WTC11 (cell line): ENCODE results near the gene INO80B. TPM values are rescaled to one million over a fixed set of nuclear protein-coding genes. Genes with fewer than 3 reads are reported as not detected.

Experiments used
- ATAC-seq: fragments of 200-7000 bp; cut with Tn5 transposase; 2 replicates; pipeline ENCODE4 v1.10.0; 2021; ENCODE audit warnings: mild to moderate bottlenecking, moderate library complexity
- CTCF ChIA-PET: fragments of 300-600 bp; sonication (Branson Sonifier 250); formaldehyde crosslinking; loops from one replicate; lab custom pipeline; 2021; ENCODE audit warnings: antibody characterized with exemption; lab: Charles Lee
- POLR2A ChIA-PET: fragments of 350-600 bp; sonication (Branson Sonifier 250); formaldehyde crosslinking; loops from one replicate; lab custom pipeline; 2021; ENCODE audit warnings: antibody characterized with exemption; lab: Charles Lee
- DNase-seq: peaks from one replicate; pipeline ENCODE4 v3.0.0; 2021; ENCODE audit warnings: low spot score
- H3K27ac Mint-ChIP-seq: 2 replicates; pipeline ENCODE4 v1.8.0; 2021; ENCODE audit warnings: mixed read lengths
- H3K27me3 Mint-ChIP-seq: 2 replicates; pipeline ENCODE4 v1.8.0; 2021; ENCODE audit warnings: low read depth, mild to moderate bottlenecking, moderate library complexity, mixed read lengths
- H3K36me3 Mint-ChIP-seq: 2 replicates; pipeline ENCODE4 v1.8.0; 2021; ENCODE audit warnings: mixed read lengths
- H3K4me1 Mint-ChIP-seq: 2 replicates; pipeline ENCODE4 v1.8.0; 2022; ENCODE audit warnings: mixed read lengths
- H3K4me3 Mint-ChIP-seq: 2 replicates; pipeline ENCODE4 v1.8.0; 2021; ENCODE audit warnings: mild to moderate bottlenecking, moderate library complexity, mixed read lengths
- H3K9me3 Mint-ChIP-seq: 2 replicates; pipeline ENCODE4 v1.8.0; 2021; ENCODE audit warnings: mixed read lengths
- CREB1 ChIP-seq: sonication (generic); formaldehyde crosslinking; IDR thresholded peaks from 2 replicates; pipeline ENCODE4 v1.8.0; 2023; ENCODE audit warnings: mild to moderate bottlenecking, missing genetic modification reagents
- EMX1 ChIP-seq: fragments of 250-450 bp; sonication (Bioruptor Pico); IDR thresholded peaks from 2 replicates; pipeline ENCODE4 v1.8.0; 2021; ENCODE audit warnings: mild to moderate bottlenecking
- FOXJ3 ChIP-seq: sonication (generic); formaldehyde crosslinking; IDR thresholded peaks from 2 replicates; pipeline ENCODE4 v1.9.0; 2021; ENCODE audit warnings: missing genetic modification reagents, mild to moderate bottlenecking, borderline replicate concordance
- FOXK1 ChIP-seq: sonication (generic); formaldehyde crosslinking; IDR thresholded peaks from 2 replicates; pipeline ENCODE4 v1.8.0; 2022; ENCODE audit warnings: mild to moderate bottlenecking, moderate library complexity, missing genetic modification reagents
- FOXP1 ChIP-seq: sonication (generic); formaldehyde crosslinking; IDR thresholded peaks from 2 replicates; pipeline ENCODE4 v1.8.0; 2022; ENCODE audit warnings: missing genetic modification reagents, mild to moderate bottlenecking, moderate library complexity, borderline replicate concordance
- GABPB1 ChIP-seq: sonication (generic); formaldehyde crosslinking; IDR thresholded peaks from 2 replicates; pipeline ENCODE4 v1.8.1; 2023; ENCODE audit warnings: mild to moderate bottlenecking, missing genetic modification reagents
- GRHL2 ChIP-seq: fragments of 250-450 bp; sonication (Bioruptor Pico); IDR thresholded peaks from 2 replicates; pipeline ENCODE4 v1.8.0; 2022; ENCODE audit warnings: mild to moderate bottlenecking, moderate library complexity; ENCODE audit not compliant: insufficient replicate concordance, severe bottlenecking
- IRF2 ChIP-seq: sonication (generic); formaldehyde crosslinking; IDR thresholded peaks from 2 replicates; pipeline ENCODE4 v1.8.0; 2022; ENCODE audit warnings: low read depth, missing genetic modification reagents, borderline replicate concordance
- JUN ChIP-seq: sonication (generic); formaldehyde crosslinking; IDR thresholded peaks from 2 replicates; pipeline ENCODE4 v1.8.0; 2023; ENCODE audit warnings: mild to moderate bottlenecking, missing genetic modification reagents
- KAT7 ChIP-seq: sonication (generic); formaldehyde crosslinking; IDR thresholded peaks from 2 replicates; pipeline ENCODE4 v1.8.1; 2023; ENCODE audit warnings: missing genetic modification reagents, mild to moderate bottlenecking, borderline replicate concordance
- MXD4 ChIP-seq: fragments of 250-450 bp; sonication (Bioruptor Pico); IDR thresholded peaks from 2 replicates; pipeline ENCODE4 v1.8.0; 2021; ENCODE audit warnings: mild to moderate bottlenecking, moderate library complexity, borderline replicate concordance
- NFATC4 ChIP-seq: fragments of 250-450 bp; sonication (Bioruptor Pico); IDR thresholded peaks from 2 replicates; pipeline ENCODE4 v1.9.0; 2021; ENCODE audit warnings: mild to moderate bottlenecking
- NFYB ChIP-seq: sonication (generic); formaldehyde crosslinking; conservative IDR thresholded peaks from 2 replicates; pipeline ENCODE4 v1.8.0; 2022; ENCODE audit warnings: low read depth, missing genetic modification reagents
- NR1H2 ChIP-seq: sonication (generic); formaldehyde crosslinking; IDR thresholded peaks from 2 replicates; pipeline ENCODE4 v1.9.0; 2021; ENCODE audit warnings: mild to moderate bottlenecking, moderate library complexity, missing genetic modification reagents
- NR2C2 ChIP-seq: sonication (generic); formaldehyde crosslinking; IDR thresholded peaks from 2 replicates; pipeline ENCODE4 v1.8.0; 2022; ENCODE audit warnings: mild to moderate bottlenecking, missing genetic modification reagents
- SMAD3 ChIP-seq: sonication (generic); formaldehyde crosslinking; IDR thresholded peaks from 2 replicates; pipeline ENCODE4 v1.8.0; 2022; ENCODE audit warnings: missing genetic modification reagents, mild to moderate bottlenecking, borderline replicate concordance
- SP1 ChIP-seq: sonication (generic); formaldehyde crosslinking; conservative IDR thresholded peaks from 2 replicates; pipeline ENCODE4 v1.8.1; 2022; ENCODE audit warnings: missing genetic modification reagents
- ZBTB21 ChIP-seq: sonication (generic); formaldehyde crosslinking; IDR thresholded peaks from 2 replicates; pipeline ENCODE4 v1.8.1; 2023; ENCODE audit warnings: mild to moderate bottlenecking, missing genetic modification reagents, borderline replicate concordance
- total RNA-seq: library from RNA; stranded (reverse); gene quantifications from 3 replicates; pipeline ENCODE4 v1.2.3, GENCODE V29; 2021
- TF ChIP-seq, protein P1 (sequence below): sonication (generic); formaldehyde crosslinking; IDR thresholded peaks from 2 replicates; pipeline ENCODE4 v1.8.1; 2023; ENCODE audit warnings: mild to moderate bottlenecking, missing genetic modification reagents, moderate library complexity
- TF ChIP-seq, protein P2 (sequence below): fragments of 250-450 bp; sonication (Bioruptor Pico); IDR thresholded peaks from 2 replicates; pipeline ENCODE4 v1.9.0; 2021; ENCODE audit warnings: mild to moderate bottlenecking
- TF ChIP-seq, protein P3 (sequence below): sonication (generic); formaldehyde crosslinking; IDR thresholded peaks from 2 replicates; pipeline ENCODE4 v1.8.0; 2022; ENCODE audit warnings: mild to moderate bottlenecking, missing genetic modification reagents
- TF ChIP-seq, protein P4 (sequence below): sonication (generic); formaldehyde crosslinking; IDR thresholded peaks from 2 replicates; pipeline ENCODE4 v1.8.0; 2023; ENCODE audit warnings: mild to moderate bottlenecking, missing genetic modification reagents
- TF ChIP-seq, protein P5 (sequence below): fragments of 250-450 bp; sonication (Bioruptor Pico); IDR thresholded peaks from 2 replicates; pipeline ENCODE4 v1.9.0; 2021; ENCODE audit warnings: mild to moderate bottlenecking
- TF ChIP-seq, protein P6 (sequence below): fragments of 250-450 bp; sonication (Bioruptor Pico); IDR thresholded peaks from 2 replicates; pipeline ENCODE4 v1.9.0; 2021; ENCODE audit warnings: moderate library complexity, mild to moderate bottlenecking, inconsistent platforms, borderline replicate concordance
- TF ChIP-seq, protein P7 (sequence below): sonication (generic); formaldehyde crosslinking; IDR thresholded peaks from 2 replicates; pipeline ENCODE4 v1.8.1; 2022; ENCODE audit warnings: low read depth, missing genetic modification reagents, borderline replicate concordance

The INO80B gene
- total RNA-seq, 1 experiment from 2014 or later = 20.2 TPM

DNA sequence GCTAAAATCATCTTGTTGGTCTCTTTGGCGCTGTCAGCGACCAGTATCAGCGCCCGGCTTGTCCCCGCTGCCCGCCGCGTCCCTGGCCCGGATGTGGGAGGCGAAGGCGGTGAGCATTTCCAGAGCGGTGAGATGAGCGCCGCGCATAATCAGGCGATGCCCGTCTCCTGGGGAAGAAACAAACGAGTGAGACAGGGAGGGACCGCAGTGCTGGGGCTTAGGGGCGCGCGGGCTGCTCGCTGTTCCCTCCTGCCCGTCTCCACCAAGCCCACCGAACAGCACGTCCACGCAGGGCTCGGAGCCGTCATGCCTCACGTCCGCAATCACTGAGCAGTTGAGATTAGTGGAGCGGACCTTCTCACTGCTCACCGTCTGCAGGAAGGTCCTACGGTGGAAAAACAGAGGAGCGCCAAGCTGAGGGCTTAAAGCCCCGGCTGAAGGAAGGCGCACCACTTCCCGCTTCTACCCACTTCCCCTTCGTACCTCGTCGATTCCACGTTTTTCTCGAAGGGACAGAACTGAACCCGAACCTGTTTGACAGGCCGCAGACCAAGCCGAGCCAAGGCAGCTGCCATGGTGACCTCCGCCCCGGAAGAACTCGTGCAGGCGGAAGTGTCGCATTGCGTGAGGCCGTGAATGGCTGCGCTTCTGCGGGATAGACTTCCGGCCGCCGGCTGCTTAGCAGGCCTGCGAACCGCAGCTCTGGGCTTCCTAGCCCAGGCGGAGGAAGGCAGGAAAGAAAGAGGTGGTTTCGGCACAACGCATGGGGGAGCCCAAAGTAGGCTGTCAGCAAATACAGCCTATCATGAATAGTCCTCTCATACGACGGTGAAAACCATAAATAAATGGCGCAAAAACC, 17.4 kb downstream of the INO80B start, which contains the start of gene MRPL53:
Gene MRPL53 (minus strand): TSS at position 595 of the 859 bp plus-strand sequence. CDS start 20 bp downstream, at position 575.
- H3K36me3 Mint-ChIP-seq = peaks cover 14% of the 10 kb centered on the region
- H3K4me3 Mint-ChIP-seq = peak within 1 kb of the TSS; percentile 96
- peak; percentile 94 for DNase-seq
- peaks cover 11% of the 10 kb centered on the region for H3K4me1 Mint-ChIP-seq
- CTCF ChIA-PET = interaction anchor here (1.0 to 2.7 kb wide), 6 partner anchors 10 to 137 kb away, joined by 3 to 23 read pairs (median 4); partner anchors contain the start of genes CCDC142, TTC31 and WBP1
- no peaks in the 10 kb centered on the region for H3K27me3 Mint-ChIP-seq
- POLR2A ChIA-PET = interaction anchor here (0.6 to 1.5 kb wide), 7 partner anchors 8 to 222 kb away, joined by 3 to 9 read pairs (median 4); partner anchors contain the start of genes AUP1, CCDC142, HTRA2 and WBP1
- peak within 1 kb of the TSS; percentile 99 for H3K27ac Mint-ChIP-seq
- H3K9me3 Mint-ChIP-seq = no peaks in the 10 kb centered on the region
- ATAC-seq = peak; percentile 88
- TF ChIP-seq, protein P1, sequence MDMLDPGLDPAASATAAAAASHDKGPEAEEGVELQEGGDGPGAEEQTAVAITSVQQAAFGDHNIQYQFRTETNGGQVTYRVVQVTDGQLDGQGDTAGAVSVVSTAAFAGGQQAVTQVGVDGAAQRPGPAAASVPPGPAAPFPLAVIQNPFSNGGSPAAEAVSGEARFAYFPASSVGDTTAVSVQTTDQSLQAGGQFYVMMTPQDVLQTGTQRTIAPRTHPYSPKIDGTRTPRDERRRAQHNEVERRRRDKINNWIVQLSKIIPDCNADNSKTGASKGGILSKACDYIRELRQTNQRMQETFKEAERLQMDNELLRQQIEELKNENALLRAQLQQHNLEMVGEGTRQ = no peak
- peak; percentile 96 for TF ChIP-seq GABPB1
- peak; percentile 100 for TF ChIP-seq NR2C2 (CRISPR knock-in tag)
- TF ChIP-seq FOXP1 (CRISPR knock-in tag) = peak; percentile 60; the same call in 1 of the 2 replicates
- no peak for TF ChIP-seq GRHL2 (CRISPR knock-in tag)
- TF ChIP-seq, protein P2, sequence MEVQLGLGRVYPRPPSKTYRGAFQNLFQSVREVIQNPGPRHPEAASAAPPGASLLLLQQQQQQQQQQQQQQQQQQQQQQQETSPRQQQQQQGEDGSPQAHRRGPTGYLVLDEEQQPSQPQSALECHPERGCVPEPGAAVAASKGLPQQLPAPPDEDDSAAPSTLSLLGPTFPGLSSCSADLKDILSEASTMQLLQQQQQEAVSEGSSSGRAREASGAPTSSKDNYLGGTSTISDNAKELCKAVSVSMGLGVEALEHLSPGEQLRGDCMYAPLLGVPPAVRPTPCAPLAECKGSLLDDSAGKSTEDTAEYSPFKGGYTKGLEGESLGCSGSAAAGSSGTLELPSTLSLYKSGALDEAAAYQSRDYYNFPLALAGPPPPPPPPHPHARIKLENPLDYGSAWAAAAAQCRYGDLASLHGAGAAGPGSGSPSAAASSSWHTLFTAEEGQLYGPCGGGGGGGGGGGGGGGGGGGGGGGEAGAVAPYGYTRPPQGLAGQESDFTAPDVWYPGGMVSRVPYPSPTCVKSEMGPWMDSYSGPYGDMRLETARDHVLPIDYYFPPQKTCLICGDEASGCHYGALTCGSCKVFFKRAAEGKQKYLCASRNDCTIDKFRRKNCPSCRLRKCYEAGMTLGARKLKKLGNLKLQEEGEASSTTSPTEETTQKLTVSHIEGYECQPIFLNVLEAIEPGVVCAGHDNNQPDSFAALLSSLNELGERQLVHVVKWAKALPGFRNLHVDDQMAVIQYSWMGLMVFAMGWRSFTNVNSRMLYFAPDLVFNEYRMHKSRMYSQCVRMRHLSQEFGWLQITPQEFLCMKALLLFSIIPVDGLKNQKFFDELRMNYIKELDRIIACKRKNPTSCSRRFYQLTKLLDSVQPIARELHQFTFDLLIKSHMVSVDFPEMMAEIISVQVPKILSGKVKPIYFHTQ (CRISPR knock-in tag) = no peak
- peak; percentile 91 for TF ChIP-seq ZBTB21 (CRISPR knock-in tag)
- TF ChIP-seq, protein P3, sequence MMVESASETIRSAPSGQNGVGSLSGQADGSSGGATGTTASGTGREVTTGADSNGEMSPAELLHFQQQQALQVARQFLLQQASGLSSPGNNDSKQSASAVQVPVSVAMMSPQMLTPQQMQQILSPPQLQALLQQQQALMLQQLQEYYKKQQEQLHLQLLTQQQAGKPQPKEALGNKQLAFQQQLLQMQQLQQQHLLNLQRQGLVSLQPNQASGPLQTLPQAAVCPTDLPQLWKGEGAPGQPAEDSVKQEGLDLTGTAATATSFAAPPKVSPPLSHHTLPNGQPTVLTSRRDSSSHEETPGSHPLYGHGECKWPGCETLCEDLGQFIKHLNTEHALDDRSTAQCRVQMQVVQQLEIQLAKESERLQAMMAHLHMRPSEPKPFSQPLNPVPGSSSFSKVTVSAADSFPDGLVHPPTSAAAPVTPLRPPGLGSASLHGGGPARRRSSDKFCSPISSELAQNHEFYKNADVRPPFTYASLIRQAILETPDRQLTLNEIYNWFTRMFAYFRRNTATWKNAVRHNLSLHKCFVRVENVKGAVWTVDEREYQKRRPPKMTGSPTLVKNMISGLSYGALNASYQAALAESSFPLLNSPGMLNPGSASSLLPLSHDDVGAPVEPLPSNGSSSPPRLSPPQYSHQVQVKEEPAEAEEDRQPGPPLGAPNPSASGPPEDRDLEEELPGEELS (CRISPR knock-in tag) = no peak
- peak; percentile 84; the same call in 1 of the 2 replicates for TF ChIP-seq FOXK1 (CRISPR knock-in tag)
- peak; percentile 41; the same call in 1 of the 2 replicates for TF ChIP-seq NFYB (CRISPR knock-in tag)
- TF ChIP-seq, protein P4, sequence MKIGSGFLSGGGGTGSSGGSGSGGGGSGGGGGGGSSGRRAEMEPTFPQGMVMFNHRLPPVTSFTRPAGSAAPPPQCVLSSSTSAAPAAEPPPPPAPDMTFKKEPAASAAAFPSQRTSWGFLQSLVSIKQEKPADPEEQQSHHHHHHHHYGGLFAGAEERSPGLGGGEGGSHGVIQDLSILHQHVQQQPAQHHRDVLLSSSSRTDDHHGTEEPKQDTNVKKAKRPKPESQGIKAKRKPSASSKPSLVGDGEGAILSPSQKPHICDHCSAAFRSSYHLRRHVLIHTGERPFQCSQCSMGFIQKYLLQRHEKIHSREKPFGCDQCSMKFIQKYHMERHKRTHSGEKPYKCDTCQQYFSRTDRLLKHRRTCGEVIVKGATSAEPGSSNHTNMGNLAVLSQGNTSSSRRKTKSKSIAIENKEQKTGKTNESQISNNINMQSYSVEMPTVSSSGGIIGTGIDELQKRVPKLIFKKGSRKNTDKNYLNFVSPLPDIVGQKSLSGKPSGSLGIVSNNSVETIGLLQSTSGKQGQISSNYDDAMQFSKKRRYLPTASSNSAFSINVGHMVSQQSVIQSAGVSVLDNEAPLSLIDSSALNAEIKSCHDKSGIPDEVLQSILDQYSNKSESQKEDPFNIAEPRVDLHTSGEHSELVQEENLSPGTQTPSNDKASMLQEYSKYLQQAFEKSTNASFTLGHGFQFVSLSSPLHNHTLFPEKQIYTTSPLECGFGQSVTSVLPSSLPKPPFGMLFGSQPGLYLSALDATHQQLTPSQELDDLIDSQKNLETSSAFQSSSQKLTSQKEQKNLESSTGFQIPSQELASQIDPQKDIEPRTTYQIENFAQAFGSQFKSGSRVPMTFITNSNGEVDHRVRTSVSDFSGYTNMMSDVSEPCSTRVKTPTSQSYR = 0 out of 2 replicates have a peak, but pooled peaks have one; percentile 70
- TF ChIP-seq, protein P5, sequence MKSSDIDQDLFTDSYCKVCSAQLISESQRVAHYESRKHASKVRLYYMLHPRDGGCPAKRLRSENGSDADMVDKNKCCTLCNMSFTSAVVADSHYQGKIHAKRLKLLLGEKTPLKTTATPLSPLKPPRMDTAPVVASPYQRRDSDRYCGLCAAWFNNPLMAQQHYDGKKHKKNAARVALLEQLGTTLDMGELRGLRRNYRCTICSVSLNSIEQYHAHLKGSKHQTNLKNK (CRISPR knock-in tag) = peak; percentile 87
- no peak for TF ChIP-seq MXD4 (CRISPR knock-in tag)
- peak; percentile 71; the same call in 1 of the 2 replicates for TF ChIP-seq SP1 (CRISPR knock-in tag)
- peak; percentile 63; the same call in 1 of the 2 replicates for TF ChIP-seq NFATC4 (CRISPR knock-in tag)
- peak; percentile 94 for TF ChIP-seq SMAD3 (CRISPR knock-in tag)
- TF ChIP-seq CREB1 (CRISPR knock-in tag) = peak; percentile 80
- no peak for TF ChIP-seq FOXJ3 (CRISPR knock-in tag)
- 0 out of 2 replicates have a peak, but pooled peaks have one; percentile 39 for TF ChIP-seq NR1H2 (CRISPR knock-in tag)
- TF ChIP-seq IRF2 (CRISPR knock-in tag) = no peak
- TF ChIP-seq, protein P6, sequence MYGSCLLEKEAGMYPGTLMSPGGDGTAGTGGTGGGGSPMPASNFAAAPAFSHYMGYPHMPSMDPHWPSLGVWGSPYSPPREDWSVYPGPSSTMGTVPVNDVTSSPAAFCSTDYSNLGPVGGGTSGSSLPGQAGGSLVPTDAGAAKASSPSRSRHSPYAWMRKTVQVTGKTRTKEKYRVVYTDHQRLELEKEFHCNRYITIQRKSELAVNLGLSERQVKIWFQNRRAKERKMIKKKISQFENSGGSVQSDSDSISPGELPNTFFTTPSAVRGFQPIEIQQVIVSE = no peak
- TF ChIP-seq, protein P7, sequence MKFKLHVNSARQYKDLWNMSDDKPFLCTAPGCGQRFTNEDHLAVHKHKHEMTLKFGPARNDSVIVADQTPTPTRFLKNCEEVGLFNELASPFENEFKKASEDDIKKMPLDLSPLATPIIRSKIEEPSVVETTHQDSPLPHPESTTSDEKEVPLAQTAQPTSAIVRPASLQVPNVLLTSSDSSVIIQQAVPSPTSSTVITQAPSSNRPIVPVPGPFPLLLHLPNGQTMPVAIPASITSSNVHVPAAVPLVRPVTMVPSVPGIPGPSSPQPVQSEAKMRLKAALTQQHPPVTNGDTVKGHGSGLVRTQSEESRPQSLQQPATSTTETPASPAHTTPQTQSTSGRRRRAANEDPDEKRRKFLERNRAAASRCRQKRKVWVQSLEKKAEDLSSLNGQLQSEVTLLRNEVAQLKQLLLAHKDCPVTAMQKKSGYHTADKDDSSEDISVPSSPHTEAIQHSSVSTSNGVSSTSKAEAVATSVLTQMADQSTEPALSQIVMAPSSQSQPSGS = no peak
- no peak for TF ChIP-seq EMX1 (CRISPR knock-in tag)
- peak; percentile 92; the same call in 1 of the 2 replicates for TF ChIP-seq KAT7 (CRISPR knock-in tag)
- no peak for TF ChIP-seq JUN
